ENCODE data around the gene CDPF1.

DNA sequence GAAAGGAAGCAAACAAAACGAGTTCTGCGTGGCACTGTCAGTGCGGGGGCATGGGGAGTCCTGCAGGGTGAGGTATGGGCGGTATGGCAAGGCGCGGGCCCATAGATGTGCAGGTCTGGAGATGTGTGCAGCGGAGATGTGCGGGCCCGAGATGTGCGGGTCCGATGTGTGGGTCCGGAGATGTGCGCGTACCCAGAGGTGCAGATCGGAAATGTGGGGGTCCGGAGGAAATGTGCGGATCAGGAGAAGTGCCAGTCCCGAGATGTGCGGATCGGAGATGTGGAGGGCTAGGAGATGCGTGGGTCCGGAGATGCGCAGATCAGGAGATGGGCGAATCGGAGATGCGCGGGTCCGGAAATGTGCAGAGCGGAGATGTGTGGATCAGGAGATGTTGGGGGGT lies 35.9 kb downstream of the CDPF1 start:
- TF ChIP-seq, protein P1, sequence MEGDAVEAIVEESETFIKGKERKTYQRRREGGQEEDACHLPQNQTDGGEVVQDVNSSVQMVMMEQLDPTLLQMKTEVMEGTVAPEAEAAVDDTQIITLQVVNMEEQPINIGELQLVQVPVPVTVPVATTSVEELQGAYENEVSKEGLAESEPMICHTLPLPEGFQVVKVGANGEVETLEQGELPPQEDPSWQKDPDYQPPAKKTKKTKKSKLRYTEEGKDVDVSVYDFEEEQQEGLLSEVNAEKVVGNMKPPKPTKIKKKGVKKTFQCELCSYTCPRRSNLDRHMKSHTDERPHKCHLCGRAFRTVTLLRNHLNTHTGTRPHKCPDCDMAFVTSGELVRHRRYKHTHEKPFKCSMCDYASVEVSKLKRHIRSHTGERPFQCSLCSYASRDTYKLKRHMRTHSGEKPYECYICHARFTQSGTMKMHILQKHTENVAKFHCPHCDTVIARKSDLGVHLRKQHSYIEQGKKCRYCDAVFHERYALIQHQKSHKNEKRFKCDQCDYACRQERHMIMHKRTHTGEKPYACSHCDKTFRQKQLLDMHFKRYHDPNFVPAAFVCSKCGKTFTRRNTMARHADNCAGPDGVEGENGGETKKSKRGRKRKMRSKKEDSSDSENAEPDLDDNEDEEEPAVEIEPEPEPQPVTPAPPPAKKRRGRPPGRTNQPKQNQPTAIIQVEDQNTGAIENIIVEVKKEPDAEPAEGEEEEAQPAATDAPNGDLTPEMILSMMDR (IDR thresholded peaks at IDR 0.05): no peak
- no peak for TF ChIP-seq POLR2A (IDR thresholded peaks at IDR 0.05)
